HL-60 (cell line): Measurements from ENCODE around the gene TMEM208.

ENCODE experiments used
- GABPA ChIP-seq: IDR thresholded peaks from 2 replicates; pipeline ENCODE4 v1.6.1; 2012; ENCODE audit warnings: low read depth
- POLR2AphosphoS5 ChIP-seq: IDR thresholded peaks from 2 replicates; pipeline ENCODE4 v1.6.1; 2012; ENCODE audit warnings: low read depth
- TF ChIP-seq, protein P1 (sequence below): IDR thresholded peaks from one replicate; pipeline ENCODE4 v1.5.1; 2011; ENCODE audit warnings: low read length, control low read depth, inconsistent platforms; ENCODE audit not compliant: insufficient read depth
- TF ChIP-seq, protein P2 (sequence below): IDR thresholded peaks from 2 replicates; pipeline ENCODE4 v1.6.1; 2012; ENCODE audit warnings: low read depth; ENCODE audit not compliant: insufficient replicate concordance

DNA sequence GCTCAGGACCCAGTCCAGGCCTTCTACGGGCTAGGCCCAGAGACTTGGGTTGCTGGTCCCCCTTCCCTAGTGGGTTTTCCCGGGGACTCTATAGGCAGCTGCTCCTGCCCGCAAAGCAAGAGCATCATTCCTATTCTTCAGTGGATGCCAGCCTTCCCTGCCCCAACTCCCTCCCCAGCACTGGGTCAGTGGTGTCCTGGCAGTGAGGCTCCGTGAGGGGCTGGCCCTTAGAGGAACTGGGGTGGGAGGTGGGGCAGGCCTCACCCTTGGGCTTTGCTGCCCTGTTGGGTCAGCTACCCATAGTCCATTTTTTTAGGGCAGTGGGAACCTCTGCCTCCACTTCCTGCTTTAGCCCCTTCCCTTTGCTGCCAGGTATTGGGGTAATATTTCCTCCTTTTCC, 44.5 kb downstream of the TMEM208 start:
- TF ChIP-seq, protein P1, sequence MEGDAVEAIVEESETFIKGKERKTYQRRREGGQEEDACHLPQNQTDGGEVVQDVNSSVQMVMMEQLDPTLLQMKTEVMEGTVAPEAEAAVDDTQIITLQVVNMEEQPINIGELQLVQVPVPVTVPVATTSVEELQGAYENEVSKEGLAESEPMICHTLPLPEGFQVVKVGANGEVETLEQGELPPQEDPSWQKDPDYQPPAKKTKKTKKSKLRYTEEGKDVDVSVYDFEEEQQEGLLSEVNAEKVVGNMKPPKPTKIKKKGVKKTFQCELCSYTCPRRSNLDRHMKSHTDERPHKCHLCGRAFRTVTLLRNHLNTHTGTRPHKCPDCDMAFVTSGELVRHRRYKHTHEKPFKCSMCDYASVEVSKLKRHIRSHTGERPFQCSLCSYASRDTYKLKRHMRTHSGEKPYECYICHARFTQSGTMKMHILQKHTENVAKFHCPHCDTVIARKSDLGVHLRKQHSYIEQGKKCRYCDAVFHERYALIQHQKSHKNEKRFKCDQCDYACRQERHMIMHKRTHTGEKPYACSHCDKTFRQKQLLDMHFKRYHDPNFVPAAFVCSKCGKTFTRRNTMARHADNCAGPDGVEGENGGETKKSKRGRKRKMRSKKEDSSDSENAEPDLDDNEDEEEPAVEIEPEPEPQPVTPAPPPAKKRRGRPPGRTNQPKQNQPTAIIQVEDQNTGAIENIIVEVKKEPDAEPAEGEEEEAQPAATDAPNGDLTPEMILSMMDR, result no peak
- no peak for TF ChIP-seq POLR2AphosphoS5
- TF ChIP-seq, protein P2, sequence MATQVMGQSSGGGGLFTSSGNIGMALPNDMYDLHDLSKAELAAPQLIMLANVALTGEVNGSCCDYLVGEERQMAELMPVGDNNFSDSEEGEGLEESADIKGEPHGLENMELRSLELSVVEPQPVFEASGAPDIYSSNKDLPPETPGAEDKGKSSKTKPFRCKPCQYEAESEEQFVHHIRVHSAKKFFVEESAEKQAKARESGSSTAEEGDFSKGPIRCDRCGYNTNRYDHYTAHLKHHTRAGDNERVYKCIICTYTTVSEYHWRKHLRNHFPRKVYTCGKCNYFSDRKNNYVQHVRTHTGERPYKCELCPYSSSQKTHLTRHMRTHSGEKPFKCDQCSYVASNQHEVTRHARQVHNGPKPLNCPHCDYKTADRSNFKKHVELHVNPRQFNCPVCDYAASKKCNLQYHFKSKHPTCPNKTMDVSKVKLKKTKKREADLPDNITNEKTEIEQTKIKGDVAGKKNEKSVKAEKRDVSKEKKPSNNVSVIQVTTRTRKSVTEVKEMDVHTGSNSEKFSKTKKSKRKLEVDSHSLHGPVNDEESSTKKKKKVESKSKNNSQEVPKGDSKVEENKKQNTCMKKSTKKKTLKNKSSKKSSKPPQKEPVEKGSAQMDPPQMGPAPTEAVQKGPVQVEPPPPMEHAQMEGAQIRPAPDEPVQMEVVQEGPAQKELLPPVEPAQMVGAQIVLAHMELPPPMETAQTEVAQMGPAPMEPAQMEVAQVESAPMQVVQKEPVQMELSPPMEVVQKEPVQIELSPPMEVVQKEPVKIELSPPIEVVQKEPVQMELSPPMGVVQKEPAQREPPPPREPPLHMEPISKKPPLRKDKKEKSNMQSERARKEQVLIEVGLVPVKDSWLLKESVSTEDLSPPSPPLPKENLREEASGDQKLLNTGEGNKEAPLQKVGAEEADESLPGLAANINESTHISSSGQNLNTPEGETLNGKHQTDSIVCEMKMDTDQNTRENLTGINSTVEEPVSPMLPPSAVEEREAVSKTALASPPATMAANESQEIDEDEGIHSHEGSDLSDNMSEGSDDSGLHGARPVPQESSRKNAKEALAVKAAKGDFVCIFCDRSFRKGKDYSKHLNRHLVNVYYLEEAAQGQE, result no peak
- TF ChIP-seq GABPA, result no peak
